NB4 (cell line): ENCODE results near the gene TSPAN4.

Experiments
- DNase-seq: peaks from one replicate; pipeline ENCODE4 v3.0.0; 2010; ENCODE audit warnings: low read depth
- H3K4me3 ChIP-seq: one replicate; pipeline ENCODE4 v1.5.1; 2011; ENCODE audit warnings: mild to moderate bottlenecking, low read depth, low read length, moderate library complexity
- MYC ChIP-seq: IDR thresholded peaks from 2 replicates; pipeline ENCODE4 v1.6.1; 2011; ENCODE audit warnings: low read depth, low read length
- POLR2A ChIP-seq: IDR thresholded peaks from 2 replicates; pipeline ENCODE4 v1.6.1; 2011; ENCODE audit warnings: mild to moderate bottlenecking; ENCODE audit not compliant: insufficient read length; ENCODE audit errors: extremely low read depth
- TF ChIP-seq, protein P1 (sequence below): IDR thresholded peaks from 2 replicates; pipeline ENCODE4 v1.6.1; 2011; ENCODE audit warnings: low read depth, low read length
- TF ChIP-seq, protein P2 (sequence below): IDR thresholded peaks from one replicate; pipeline ENCODE4 v1.5.1; 2012; ENCODE audit warnings: low read depth, low read length

TSPAN4 gene

DNA sequence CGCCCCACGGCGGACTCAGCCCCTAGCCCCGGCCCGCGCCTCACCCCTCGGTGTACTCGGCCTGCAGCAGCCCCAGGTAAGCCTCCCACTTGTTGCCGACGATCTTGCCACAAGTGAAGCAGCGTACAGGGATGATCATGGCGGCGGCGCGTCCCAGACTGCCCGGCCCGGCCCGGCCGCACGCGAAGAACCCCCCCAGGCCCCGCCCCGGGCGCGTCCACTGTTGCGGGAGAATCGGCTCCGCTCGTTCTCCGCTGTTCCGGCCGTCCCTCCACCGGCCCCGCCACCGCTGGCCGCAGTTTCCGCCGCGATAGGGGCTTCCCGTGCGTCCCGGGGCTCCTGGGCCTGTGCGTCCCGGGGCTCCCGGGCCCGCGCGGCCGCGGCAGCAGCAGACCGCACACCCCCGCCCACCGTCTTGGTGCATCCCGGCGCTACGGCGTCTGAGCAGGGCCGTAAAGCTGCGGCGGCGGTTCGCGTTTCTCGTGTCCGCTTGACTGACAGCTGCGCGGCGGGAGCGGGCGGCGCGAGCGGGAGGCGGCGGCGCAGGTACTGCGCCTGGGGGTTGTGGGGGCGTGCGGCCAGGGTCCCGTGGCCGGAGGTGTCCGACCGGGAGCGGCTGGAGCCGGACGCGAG lies at the start of gene TSPAN4, which contains the start of gene POLR2L:
TSS of gene TSPAN4 (plus strand) at position 483 of the 633 bp plus-strand sequence. CDS start 7,453 bp downstream, outside the sequence.
TSS of gene POLR2L (minus strand) at position 160 of the 633 bp plus-strand sequence. CDS start at position 139, 21 bp downstream.
- TF ChIP-seq, protein P1, sequence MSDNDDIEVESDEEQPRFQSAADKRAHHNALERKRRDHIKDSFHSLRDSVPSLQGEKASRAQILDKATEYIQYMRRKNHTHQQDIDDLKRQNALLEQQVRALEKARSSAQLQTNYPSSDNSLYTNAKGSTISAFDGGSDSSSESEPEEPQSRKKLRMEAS = peak; percentile 86
- TF ChIP-seq, protein P2, sequence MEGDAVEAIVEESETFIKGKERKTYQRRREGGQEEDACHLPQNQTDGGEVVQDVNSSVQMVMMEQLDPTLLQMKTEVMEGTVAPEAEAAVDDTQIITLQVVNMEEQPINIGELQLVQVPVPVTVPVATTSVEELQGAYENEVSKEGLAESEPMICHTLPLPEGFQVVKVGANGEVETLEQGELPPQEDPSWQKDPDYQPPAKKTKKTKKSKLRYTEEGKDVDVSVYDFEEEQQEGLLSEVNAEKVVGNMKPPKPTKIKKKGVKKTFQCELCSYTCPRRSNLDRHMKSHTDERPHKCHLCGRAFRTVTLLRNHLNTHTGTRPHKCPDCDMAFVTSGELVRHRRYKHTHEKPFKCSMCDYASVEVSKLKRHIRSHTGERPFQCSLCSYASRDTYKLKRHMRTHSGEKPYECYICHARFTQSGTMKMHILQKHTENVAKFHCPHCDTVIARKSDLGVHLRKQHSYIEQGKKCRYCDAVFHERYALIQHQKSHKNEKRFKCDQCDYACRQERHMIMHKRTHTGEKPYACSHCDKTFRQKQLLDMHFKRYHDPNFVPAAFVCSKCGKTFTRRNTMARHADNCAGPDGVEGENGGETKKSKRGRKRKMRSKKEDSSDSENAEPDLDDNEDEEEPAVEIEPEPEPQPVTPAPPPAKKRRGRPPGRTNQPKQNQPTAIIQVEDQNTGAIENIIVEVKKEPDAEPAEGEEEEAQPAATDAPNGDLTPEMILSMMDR = no peak
- TF ChIP-seq POLR2A (peak; percentile 92), MYC (peak; percentile 62)
- H3K4me3 ChIP-seq = peak within 1 kb of the TSS; percentile 89
- DNase-seq = peak; percentile 91

DNA sequence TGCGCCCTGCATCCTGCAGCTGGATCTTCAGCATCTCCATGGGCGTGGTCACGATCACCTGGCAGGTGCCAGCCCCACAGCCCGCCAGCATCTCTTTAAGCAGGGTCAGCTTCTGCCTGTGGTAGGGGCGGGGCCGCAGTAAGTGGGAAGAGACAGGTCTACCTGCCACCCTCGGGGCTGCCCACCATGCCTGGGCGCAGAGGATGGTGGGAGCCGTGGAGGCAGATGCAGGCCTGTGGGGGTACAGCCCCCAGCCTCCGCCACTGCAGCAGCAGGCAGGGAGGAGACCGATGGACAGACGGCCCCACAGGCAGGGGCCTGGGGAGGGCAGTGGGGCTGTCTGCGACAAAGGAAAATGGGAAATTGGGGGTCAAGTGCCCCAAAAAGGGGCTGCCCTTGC lies 49.8 kb upstream of the TSPAN4 start:
- TF ChIP-seq, protein P1 = no peak
- TF ChIP-seq MYC (no peak), POLR2A (no peak)
- TF ChIP-seq, protein P2 = no peak
- DNase-seq = no peak
- H3K4me3 ChIP-seq = no peak overlapping the region

- no peak overlapping the region for H3K4me3 ChIP-seq
- TF ChIP-seq POLR2A (no peak), MYC (no peak)
- TF ChIP-seq, protein P1 = no peak
- TF ChIP-seq, protein P2 = no peak
- DNase-seq = no peak
Measured at GRCh38 chr11:793556-793955, 49.1 kb upstream of the TSPAN4 start.

- TF ChIP-seq, protein P1 = no peak
- H3K4me3 ChIP-seq = no peak overlapping the region
- no peak for DNase-seq
Measured at GRCh38 chr11:794013-794765, 48.5 kb upstream of the TSPAN4 start.

DNA sequence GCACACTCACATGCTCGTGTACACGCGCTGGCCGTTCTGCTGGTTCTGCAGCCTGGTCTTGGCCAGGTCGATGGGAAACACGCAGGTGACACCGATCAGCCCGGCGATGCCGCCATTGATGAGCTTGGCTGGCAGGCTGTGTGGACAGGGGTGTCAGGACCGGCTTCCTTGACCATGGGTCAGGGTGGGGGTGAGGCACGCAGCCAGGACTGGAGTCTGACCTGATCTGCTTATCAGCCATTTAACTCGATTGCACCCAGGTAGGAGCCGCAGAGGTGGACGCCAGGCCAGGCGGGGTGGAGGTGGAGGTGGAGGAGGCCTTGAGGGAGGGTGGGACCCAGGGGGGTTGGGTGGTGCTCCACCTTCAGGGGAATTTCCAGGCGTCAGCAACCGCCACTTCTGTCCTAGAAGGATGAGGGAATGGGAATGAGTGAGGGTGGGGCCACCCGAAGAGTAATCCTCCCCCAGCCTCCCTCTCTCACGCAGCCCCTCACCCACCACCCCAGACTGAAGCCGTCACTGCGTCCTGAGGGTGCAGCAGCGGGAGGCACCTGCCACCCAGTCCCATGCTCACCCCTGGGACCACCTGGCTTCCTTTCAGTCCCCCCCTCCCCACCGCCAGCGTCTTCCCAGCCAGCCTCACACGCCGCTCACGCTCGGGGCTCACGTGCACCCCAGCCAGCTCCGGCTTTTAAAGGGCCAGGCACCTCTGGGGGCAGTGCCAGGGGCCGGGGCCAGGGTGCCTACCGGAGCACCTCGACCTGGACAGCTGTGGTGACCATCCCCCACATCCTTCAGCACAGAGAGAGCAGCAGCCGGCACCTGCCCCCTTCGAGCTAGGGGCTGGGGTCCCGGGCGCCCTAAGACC lies 47.7 kb upstream of the TSPAN4 start:
- TF ChIP-seq, protein P1 = no peak
- TF ChIP-seq POLR2A = no peak
- TF ChIP-seq MYC = no peak
- TF ChIP-seq, protein P2 = no peak
- H3K4me3 ChIP-seq = no peak overlapping the region

More for the DNA sequence above, 47.7 kb upstream of the TSPAN4 start:
- no peak for DNase-seq
